K562 treated with DMSO at 1 percent for 24 hours (cell line): Measurements from ENCODE around the gene GPR156. TPM values are rescaled to one million over a fixed set of nuclear protein-coding genes. Genes with fewer than 3 reads are reported as not detected.

ENCODE experiments used
- total RNA-seq: library from RNA; unstranded; fragments of 300-600 nt; gene quantifications from 2 replicates; pipeline ENCODE4 v1.2.3, GENCODE V29; 2022; ENCODE audit warnings: low read depth; ENCODE audit not compliant: insufficient read depth

The GPR156 gene
- total RNA-seq, result 0.09 TPM in 1 of 2 replicates, not detected in the other

DNA sequence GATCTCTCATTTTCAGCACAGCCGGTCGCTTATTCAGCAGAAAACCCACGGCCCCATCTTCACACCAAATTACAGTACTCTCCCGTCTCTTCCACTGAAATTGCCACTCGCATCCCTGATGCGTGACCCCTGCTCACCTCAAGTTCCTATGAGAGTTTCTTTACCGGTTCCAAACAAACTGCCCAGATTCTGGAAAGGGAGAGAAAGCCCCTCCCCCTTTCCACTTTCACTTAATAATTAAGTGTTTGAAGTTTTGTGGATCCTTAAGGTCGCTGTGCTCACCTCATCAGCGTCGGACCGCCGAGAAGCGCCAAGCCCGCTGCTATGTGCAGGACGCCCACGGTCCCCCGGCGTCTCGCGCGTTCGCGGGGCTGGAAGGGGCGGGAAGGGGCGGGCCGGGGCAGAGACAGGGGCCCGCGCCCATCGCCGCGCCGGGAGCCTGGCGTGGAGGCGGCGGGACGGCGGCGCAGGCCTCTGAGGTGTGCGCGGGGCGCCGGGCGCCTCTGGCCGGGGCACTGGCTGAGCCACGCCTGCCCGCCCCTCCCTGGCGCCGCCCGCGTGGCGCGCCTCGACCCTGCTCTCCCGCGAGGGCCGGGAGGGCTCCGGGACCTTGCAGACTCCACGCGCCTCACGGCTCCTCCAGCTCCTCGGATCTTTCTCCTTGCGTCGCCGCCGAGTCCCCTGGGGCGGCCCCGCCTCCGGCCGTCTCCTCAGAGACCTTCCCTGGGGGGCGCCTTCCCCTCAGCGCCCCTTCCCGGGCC, at the start of gene GPR156:
TSS of gene GPR156 (minus strand) at position 476 of the 761 bp plus-strand sequence. CDS start 41,124 bp downstream, outside the sequence.

Other genes starting within 250 kb of the GPR156 start
- gene GSK3B, start 190.8 kb downstream of the GPR156 start, total RNA-seq, result 8.3 and 13.0 TPM in 2 replicates
- 6.9 and 9.0 TPM in 2 replicates for gene LRRC58, start 64.1 kb upstream of the GPR156 start, total RNA-seq
- gene FSTL1, start 165.8 kb upstream of the GPR156 start, total RNA-seq, result not detected in 2 replicates